Activated T-helper 1 cell treated with anti-CD3 and anti-CD28 coated beads, Interleukin-12 subunit alpha, Interleukin-12 subunit beta, Interleukin-2, Interleukin-4 antibody, amounts not matched to agents 30 ng/mL and 10 ng/mL and 1 ng/mL, durations not matched to agents 14 hours and 24 hours and 36 hours (primary cell): ENCODE measurements around the gene MRAP. TPM values are rescaled to one million over a fixed set of nuclear protein-coding genes. Genes with fewer than 3 reads are reported as not detected.

Source experiments
- DNase-seq: peaks from one replicate; pipeline ENCODE4 v3.0.0; 2021; ENCODE audit warnings: low spot score
- H3K27ac Mint-ChIP-seq: one replicate; pipeline ENCODE4 v1.8.0; 2021; ENCODE audit warnings: mild to moderate bottlenecking, mixed read lengths
- H3K27me3 Mint-ChIP-seq: one replicate; pipeline ENCODE4 v1.8.0; 2022; ENCODE audit warnings: mild to moderate bottlenecking, moderate library complexity, mixed read lengths; ENCODE audit not compliant: insufficient read depth
- H3K36me3 Mint-ChIP-seq: one replicate; pipeline ENCODE4 v1.8.0; 2021; ENCODE audit warnings: low read depth, mixed read lengths
- H3K4me1 Mint-ChIP-seq: one replicate; pipeline ENCODE4 v1.8.0; 2021; ENCODE audit warnings: low read depth, mixed read lengths
- H3K4me3 Mint-ChIP-seq: one replicate; pipeline ENCODE4 v1.8.0; 2021; ENCODE audit warnings: mild to moderate bottlenecking, moderate library complexity, mixed read lengths
- H3K9me3 Mint-ChIP-seq: one replicate; pipeline ENCODE4 v1.8.0; 2021; ENCODE audit warnings: mixed read lengths
- intact Hi-C: fragments of 100-400 bp; cut with micrococcal nuclease; formaldehyde crosslinking; loops from one replicate; pipeline ENCODE4 v1.15.1; 2024
- total RNA-seq: library from RNA; stranded (reverse); gene quantifications from 2 replicates; pipeline ENCODE4 v1.2.3, GENCODE V29; 2022

MRAP gene
- total RNA-seq, 1 donor from 2014 or later, result not detected

- Mint-ChIP-seq H3K36me3 (peaks cover 73% of the 10 kb centered on the region), H3K4me1 (peaks cover 17% of the 10 kb centered on the region), H3K27ac (no peak overlapping the region), H3K9me3 (peaks cover 12% of the 10 kb centered on the region), H3K27me3 (no peaks in the 10 kb centered on the region), H3K4me3 (no peak overlapping the region)
- no peak for DNase-seq
- intact Hi-C loops, result no loop called here
These were observed 49.3 kb downstream of the MRAP start for GRCh38 chr21:32347977-32348376.

GRCh38 chr21:32348604-32349332 is 50.1 kb downstream of the MRAP start:
- intact Hi-C loops, result no loop called here
- H3K4me3 Mint-ChIP-seq, result no peak overlapping the region
- no peak for DNase-seq
- peaks cover 9% of the 10 kb centered on the region for H3K9me3 Mint-ChIP-seq
- peaks cover 17% of the 10 kb centered on the region for H3K4me1 Mint-ChIP-seq
- peaks cover 68% of the 10 kb centered on the region for H3K36me3 Mint-ChIP-seq
- no peak overlapping the region for H3K27ac Mint-ChIP-seq
- no peaks in the 10 kb centered on the region for H3K27me3 Mint-ChIP-seq

- no peak for DNase-seq
- Mint-ChIP-seq H3K9me3 (peaks cover 6% of the 10 kb centered on the region), H3K36me3 (peaks cover 69% of the 10 kb centered on the region), H3K27me3 (no peaks in the 10 kb centered on the region), H3K4me1 (peaks cover 17% of the 10 kb centered on the region), H3K27ac (no peak overlapping the region), H3K4me3 (no peak overlapping the region)
- intact Hi-C loops, result no loop called here
These were observed 50.8 kb downstream of the MRAP start for GRCh38 chr21:32349333-32349944.

- no peaks in the 10 kb centered on the region for H3K27me3 Mint-ChIP-seq
- no peak for DNase-seq
- no peaks in the 10 kb centered on the region for H3K9me3 Mint-ChIP-seq
- peaks cover 17% of the 10 kb centered on the region for H3K4me1 Mint-ChIP-seq
- intact Hi-C loops, result no loop called here
- peaks cover 66% of the 10 kb centered on the region for H3K36me3 Mint-ChIP-seq
- no peak overlapping the region for H3K4me3 Mint-ChIP-seq
- no peak overlapping the region for H3K27ac Mint-ChIP-seq
These were observed 51.7 kb downstream of the MRAP start for GRCh38 chr21:32350211-32350980.

- Mint-ChIP-seq H3K36me3 (peaks cover 65% of the 10 kb centered on the region), H3K9me3 (no peaks in the 10 kb centered on the region), H3K4me3 (no peak overlapping the region), H3K27me3 (no peaks in the 10 kb centered on the region), H3K27ac (no peak overlapping the region), H3K4me1 (peaks cover 17% of the 10 kb centered on the region)
- intact Hi-C loops, result no loop called here
- DNase-seq, result no peak
These were observed 52.3 kb downstream of the MRAP start for GRCh38 chr21:32350981-32351380.

GRCh38 chr21:32351428-32351827 is 52.8 kb downstream of the MRAP start:
- peaks cover 17% of the 10 kb centered on the region for H3K4me1 Mint-ChIP-seq
- no peak for DNase-seq
- H3K27me3 Mint-ChIP-seq, result no peaks in the 10 kb centered on the region
- H3K9me3 Mint-ChIP-seq, result no peaks in the 10 kb centered on the region
- intact Hi-C loops, result no loop called here
- H3K27ac Mint-ChIP-seq, result no peak overlapping the region
- no peak overlapping the region for H3K4me3 Mint-ChIP-seq
- peaks cover 64% of the 10 kb centered on the region for H3K36me3 Mint-ChIP-seq

GRCh38 chr21:32352526-32352925 is 53.9 kb downstream of the MRAP start:
- no peak for DNase-seq
- H3K4me3 Mint-ChIP-seq, result no peak overlapping the region
- H3K4me1 Mint-ChIP-seq, result peaks cover 17% of the 10 kb centered on the region
- no peak overlapping the region for H3K27ac Mint-ChIP-seq
- intact Hi-C loops, result no loop called here
- peaks cover 61% of the 10 kb centered on the region for H3K36me3 Mint-ChIP-seq
- no peaks in the 10 kb centered on the region for H3K27me3 Mint-ChIP-seq
- no peaks in the 10 kb centered on the region for H3K9me3 Mint-ChIP-seq

- Mint-ChIP-seq H3K4me1 (peaks cover 17% of the 10 kb centered on the region), H3K9me3 (no peaks in the 10 kb centered on the region), H3K36me3 (peaks cover 59% of the 10 kb centered on the region), H3K4me3 (no peak overlapping the region), H3K27ac (no peak overlapping the region), H3K27me3 (no peaks in the 10 kb centered on the region)
- no peak for DNase-seq
- intact Hi-C loops, result no loop called here
These were observed 54.5 kb downstream of the MRAP start for GRCh38 chr21:32353002-32353711.

- no peaks in the 10 kb centered on the region for H3K27me3 Mint-ChIP-seq
- no peaks in the 10 kb centered on the region for H3K9me3 Mint-ChIP-seq
- intact Hi-C loops, result no loop called here
- peaks cover 3% of the 10 kb centered on the region for H3K4me1 Mint-ChIP-seq
- H3K27ac Mint-ChIP-seq, result no peak overlapping the region
- no peak for DNase-seq
- no peak overlapping the region for H3K4me3 Mint-ChIP-seq
- peaks cover 64% of the 10 kb centered on the region for H3K36me3 Mint-ChIP-seq
These were observed 58.3 kb downstream of the MRAP start for GRCh38 chr21:32356874-32357395.

GRCh38 chr21:32359719-32360260 is 61.1 kb downstream of the MRAP start:
- intact Hi-C loops, result no loop called here
- Mint-ChIP-seq H3K4me1 (no peaks in the 10 kb centered on the region), H3K9me3 (no peaks in the 10 kb centered on the region), H3K27ac (no peak overlapping the region), H3K4me3 (no peak overlapping the region), H3K36me3 (peaks cover 59% of the 10 kb centered on the region), H3K27me3 (no peaks in the 10 kb centered on the region)
- DNase-seq, result no peak

- no peaks in the 10 kb centered on the region for H3K4me1 Mint-ChIP-seq
- H3K27me3 Mint-ChIP-seq, result no peaks in the 10 kb centered on the region
- DNase-seq, result no peak
- H3K27ac Mint-ChIP-seq, result no peak overlapping the region
- H3K9me3 Mint-ChIP-seq, result no peaks in the 10 kb centered on the region
- intact Hi-C loops, result no loop called here
- H3K36me3 Mint-ChIP-seq, result peaks cover 60% of the 10 kb centered on the region
- H3K4me3 Mint-ChIP-seq, result no peak overlapping the region
These were observed 61.8 kb downstream of the MRAP start for GRCh38 chr21:32360401-32360975.
